ENCODE data around the gene LEUTX.
A peak's percentile ranks its signal among the peaks of the same experiment; 100 is the strongest.
"Not testable (repeated sequence)": the region's sequence is repeated elsewhere in the genome, so short reads cannot be mapped to it uniquely, and the experiment has no call there.

Gene LEUTX

DNA sequence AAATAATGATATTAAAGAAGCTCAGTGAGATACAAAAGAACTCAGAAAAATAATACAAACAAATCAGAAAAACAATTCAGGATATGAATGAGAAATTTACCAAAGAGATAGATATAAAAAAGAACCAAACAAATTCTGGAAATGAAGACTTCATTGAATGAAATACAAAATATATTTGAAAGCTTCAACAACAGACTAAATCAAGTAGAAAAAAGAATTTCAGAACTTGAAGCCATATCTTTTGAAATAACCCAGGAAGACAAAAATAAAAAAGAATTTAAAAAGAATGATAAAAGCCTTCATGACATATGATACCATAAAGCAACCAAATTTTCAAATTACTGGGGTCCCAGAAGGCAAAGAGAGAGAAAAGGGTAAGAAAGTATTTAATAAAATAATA lies 9.6 kb downstream of the LEUTX start:
- DNase-seq, result no peak

DNA sequence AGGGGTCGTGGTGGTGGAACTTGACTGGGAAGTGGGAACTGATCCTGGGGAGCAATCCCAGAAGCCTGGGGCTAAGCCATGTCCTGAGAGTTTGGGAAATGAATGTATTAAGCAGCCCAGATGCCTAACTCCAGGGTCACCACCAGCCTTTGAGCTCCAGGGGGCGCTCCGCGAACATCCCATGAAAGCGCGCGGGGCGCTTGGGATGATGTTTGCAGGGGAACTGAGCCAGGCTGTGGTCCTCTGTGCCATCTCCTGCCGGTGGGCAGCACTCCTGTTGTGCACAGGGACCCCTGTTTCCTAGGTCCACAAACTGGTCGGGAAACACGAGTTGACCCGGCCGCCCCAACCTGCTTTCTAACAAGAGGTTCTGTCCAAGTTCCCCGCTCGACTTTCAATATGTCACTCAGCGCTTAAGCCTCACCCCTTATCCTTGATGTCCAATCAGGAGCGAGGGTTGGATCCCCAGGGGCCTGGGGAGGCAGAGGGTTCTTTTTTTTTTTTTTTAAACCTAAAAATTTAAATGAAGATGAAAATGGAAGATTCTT lies 14.4 kb downstream of the LEUTX start:
- peak; percentile 81 to 84 for DNase-seq

DNA sequence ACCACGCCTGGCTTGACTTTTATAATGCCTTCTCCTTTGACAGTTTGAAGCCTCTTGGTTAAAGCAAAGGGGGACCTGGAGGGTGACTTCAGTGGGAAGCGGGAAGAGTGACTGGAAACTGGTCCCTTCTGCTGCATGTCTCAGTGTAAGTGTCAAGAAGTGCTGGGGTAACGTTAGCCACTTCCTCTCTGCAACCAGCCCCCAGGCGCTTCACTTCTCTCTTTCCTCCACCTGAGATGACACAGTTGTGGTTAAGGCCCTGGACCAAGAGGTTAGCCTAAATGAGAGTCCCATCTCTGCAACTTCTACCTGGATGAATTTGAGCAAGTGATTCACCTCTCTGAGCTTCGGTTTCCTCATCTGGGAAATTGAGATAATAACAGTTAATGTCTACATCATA lies 16.3 kb downstream of the LEUTX start:
- DNase-seq, result no peak

DNA sequence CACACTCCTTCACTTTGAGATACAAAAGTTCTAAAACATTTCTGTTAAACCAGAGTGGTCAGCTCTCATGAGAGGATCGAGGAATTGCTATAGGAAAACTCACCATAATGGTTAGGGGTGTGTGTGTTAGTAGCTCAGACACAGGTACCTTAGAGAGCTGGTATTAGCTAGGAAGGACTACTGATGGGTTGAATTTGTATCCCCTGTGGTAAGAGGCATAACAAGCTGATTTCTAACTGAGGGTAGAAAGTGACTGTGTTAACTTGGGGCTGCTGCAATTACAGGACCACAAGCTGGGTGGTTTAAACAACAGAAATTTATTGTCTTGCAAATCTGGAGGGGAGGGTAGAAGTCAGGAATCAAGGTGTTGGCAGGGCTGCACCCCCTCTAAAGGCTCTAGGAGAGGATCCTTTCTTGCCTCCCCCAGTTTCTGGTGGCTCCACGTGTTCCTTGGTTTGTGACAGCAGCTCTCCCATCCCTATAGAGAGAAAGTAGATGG lies 17.4 kb downstream of the LEUTX start:
- DNase-seq, result no peak

DNA sequence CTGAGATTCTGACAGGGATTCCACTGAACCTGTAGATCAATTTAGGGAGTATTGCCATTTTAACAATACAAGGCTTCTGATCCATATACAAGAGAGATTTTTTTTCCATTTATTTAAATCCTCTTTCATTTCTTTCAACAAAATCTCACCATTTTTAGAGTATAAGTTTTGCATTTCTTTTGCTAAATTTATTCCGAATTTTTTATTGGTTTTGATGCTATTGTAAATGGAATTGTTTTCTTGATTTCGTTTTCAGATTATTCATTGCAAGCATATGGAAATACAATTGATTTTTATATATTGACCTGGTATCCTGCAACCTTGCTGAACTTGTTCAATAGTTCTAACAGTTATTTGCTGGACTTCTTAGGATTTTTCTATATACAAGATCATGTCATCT lies 18.4 kb downstream of the LEUTX start:
- no peak for DNase-seq

DNA sequence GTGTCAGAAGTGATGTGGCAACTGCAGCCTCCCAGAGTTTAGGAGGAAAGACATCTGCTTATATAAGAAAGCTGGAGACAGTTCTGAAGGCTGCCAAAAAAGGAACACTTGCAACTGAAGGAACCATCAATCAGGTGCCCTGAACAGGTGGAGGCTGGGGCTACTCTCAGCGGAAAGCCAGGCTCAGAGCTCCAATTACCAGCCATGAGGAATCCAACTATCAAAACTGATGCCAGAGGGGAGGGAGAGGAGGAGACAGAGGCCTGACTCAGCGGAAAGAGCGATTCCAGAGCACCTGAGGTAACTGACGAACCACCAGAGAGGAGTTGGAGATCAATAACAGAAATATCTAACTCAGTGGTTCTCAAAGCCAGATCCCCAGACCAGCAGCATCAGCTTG lies 24.3 kb downstream of the LEUTX start:
- DNase-seq, result no peak

DNA sequence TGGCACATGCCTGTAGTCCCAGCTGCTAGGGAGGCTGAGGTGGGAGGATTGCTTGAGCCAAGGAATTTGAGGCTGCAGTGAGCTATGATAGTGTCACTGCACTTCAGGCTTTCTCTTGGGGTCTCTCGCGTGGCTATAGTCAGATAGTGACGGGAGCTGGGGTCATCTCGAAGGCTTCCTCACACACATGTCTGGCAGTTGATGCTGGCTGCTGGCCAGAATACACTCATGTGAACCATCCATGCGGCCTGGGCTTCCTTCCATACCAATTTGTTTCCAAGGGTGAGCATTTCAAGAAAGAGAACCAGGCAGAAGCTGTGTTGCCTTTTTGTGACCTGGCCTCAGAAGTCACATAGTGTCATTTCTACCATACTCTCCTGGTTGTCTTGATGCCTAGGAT lies 26.4 kb downstream of the LEUTX start:
- no peak for DNase-seq

DNA sequence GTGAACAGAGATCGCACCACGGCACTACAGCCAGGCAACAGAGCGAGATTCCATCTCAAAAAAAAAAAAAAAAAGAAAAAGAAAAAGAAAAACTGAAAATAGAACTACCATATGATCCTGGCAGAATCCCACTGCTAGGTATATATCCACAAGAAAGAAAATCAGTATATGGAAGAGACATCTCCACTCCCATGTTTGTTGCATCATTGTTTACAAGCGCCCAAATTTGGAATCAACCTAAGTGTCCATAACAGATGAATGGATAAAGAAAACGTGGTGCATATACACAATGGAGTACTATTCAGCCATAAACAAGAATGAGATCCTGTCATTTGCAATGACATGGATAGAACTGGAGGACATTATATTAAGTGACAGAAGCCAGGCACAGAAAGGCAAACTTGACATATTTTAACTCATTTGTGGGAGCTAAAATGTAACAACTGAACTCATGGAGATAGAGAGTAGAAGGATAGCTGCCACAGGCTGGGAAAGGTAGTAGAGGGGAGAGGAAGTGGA lies 29.3 kb downstream of the LEUTX start:
- no peak for DNase-seq

DNA sequence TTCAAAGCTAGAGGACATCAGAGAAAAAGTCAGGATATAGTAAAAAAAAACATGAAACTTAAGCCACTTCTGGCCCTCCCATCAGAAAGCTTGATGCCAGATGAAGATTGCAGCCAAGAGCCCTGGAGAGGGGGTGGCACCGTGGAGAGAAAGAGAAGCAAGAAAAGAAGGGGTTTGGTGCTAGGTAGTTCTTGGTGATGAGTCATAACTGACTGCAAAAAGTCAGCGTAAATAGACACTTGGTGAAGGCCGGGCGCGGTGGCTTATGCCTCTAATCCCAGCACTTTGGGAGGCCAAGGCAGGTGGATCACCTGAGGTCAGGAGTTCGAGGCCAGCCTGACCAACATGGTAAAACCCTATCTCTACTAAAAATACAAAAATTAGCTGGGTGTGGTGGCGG lies 30.0 kb downstream of the LEUTX start:
- DNase-seq, result not testable (repeated sequence)

DNA sequence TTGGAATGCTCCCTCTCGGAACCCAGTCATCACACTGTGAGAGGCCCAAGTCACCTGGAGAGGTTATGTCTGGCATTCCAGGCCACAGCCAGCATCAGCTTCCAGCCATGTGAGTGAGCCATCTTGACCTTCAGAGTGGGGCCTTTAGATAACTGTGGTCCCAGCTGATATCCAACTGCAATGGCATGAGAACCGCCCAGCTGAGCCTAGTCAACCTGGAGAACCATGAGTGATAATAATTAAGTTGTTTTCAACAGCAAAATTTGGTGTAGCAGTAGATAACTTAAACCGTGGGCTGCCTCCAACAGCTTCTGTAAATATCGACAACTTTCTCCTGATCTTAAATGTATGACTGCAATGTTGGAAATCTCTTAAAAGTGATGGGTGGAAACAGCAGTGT lies 30.7 kb downstream of the LEUTX start:
- DNase-seq, result no peak

DNA sequence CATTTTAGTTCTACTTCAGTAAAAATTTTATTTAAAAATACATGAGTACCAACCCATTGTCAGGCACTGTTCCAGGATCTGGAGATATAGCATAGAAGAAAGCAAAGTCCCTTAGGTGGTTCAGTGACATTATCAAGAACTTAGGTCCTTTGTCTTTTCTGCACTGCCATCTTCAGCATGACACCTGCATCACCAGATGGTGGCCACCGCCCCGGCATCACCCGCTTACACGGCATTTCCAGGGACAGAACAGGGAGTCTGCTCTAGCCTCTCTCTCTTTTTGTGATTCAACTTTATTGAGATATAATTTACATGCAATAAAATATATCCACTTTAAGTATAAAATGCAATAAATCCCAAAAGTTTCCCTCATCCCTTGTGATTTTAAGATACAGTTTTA lies 31.8 kb downstream of the LEUTX start:
- no peak for DNase-seq

DNA sequence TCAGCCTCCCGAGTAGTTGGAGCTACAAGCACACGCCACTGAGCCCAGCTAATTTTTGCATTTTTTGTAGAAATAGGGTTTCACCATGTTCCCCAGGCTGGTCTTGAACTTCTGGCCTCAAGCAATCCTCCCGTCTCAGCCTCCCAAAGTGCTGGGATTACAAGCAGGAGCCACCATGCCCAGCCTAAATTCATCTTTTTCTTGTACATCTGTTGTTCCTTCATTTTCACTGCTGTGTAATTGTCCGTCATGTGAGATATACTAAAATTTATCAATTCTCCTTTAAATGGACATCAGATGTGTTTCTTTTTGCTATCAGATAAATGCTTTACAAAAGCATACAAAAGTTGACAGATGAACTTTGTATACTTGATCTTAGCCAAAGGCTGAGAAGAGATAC lies 32.4 kb downstream of the LEUTX start:
- no peak for DNase-seq

DNA sequence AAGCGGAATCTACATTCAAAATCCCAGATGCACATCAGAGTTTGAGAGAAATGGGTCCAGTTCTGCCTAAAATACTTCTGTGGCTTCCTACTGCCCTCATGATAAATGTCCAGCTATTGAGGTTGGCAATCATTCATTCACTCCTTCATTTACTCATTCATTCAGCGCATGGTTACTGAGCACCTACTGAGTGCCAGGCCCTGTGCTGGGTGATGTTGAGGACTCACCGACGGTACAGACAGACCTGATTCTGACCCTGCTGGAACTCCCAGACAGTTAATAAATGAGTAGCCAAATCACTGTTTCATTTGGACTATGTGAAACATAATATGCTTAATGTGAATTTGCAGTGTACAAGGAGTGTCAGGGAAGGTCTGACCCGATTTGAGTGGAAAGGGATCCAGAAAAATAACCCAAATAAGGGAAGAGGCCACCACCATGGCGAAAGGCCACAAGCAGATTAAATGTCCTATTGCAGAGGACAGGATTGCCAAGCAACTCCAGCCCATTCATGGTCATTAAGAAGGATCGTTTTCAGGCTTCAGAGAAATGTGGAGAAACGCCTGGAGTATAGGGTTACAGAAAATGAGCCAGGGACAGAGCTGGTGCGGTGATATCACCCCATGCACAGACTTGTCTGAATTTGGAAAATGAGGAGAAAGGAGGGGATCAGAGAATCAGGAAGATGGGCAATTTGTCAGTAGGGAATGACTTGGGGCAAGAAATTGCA lies 34.8 kb downstream of the LEUTX start:
- DNase-seq, result no peak

DNA sequence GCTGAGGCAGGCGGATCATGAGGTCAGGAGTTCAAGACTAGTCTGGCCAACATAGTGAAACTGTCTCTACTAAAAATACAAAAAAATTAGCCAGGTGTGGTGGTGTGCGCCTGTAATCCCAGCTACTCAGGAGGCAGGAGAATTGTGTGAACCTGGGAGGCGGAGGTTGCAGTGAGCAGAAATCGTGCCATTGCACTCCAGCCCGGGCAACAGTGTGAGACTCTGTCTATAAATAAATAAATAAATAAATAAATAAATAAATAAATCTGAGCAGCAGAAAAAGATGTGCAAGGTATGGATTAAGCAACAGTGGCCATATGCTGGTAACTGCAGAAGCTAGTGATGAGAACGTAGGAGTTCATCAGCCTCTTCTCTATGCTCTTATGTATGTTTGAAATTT lies 35.5 kb downstream of the LEUTX start:
- not testable (repeated sequence) for DNase-seq

DNA sequence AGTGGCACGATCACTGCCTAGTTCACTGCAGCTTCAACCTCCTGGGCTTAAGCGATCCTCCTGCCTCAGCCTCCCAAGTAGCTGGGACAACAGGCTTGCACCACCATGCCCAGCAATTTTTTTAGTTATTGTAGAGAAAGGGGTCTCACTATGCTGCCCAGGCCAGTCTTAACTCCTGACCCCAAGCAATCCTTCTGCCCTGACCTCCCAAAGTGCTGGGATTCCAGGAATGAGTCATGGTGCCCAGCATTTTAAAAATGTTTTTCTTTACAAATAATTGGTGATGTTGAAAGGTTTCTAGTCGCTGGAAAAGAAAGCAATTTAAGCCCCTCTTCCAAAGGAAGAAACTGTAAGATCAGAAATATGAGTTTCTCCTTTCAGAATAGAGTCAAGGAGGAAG lies 35.9 kb downstream of the LEUTX start:
- no peak for DNase-seq

DNA sequence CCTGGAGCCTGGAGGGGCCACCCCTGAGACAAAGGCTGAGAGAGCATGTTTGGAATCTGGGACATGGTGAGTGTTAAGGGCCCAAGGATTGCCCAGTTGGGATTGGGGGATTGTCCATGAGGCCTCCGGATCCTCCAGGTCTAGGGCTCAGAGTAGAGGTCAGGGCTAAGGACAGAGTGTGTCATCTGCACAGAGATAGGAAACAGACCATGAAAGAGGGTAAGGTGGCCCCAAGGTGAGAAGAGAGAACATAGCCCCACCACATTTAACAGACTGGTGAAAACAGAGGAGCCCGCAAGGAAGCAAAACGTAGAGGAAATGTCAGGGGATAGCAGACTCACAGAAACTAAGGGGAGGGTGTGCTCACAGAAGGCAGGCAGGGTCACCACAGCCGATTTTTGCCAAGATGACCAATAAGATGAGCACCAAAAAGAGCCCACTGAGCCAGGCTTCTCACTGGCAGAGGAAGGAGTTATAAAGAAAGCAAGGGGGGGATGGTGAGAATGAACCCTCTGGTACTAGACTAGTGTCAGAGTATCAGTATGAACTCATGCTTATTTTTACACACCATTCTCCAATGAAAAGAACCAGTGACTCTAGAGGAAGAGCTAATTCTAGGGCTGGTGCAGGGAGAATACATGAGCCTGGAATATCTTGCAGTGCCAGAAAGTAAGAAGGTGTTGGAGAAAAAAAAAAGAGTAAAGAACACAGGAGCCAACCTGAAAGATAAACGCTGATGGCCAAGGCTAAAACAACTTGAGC lies 37.8 kb downstream of the LEUTX start:
- DNase-seq, result no peak

DNA sequence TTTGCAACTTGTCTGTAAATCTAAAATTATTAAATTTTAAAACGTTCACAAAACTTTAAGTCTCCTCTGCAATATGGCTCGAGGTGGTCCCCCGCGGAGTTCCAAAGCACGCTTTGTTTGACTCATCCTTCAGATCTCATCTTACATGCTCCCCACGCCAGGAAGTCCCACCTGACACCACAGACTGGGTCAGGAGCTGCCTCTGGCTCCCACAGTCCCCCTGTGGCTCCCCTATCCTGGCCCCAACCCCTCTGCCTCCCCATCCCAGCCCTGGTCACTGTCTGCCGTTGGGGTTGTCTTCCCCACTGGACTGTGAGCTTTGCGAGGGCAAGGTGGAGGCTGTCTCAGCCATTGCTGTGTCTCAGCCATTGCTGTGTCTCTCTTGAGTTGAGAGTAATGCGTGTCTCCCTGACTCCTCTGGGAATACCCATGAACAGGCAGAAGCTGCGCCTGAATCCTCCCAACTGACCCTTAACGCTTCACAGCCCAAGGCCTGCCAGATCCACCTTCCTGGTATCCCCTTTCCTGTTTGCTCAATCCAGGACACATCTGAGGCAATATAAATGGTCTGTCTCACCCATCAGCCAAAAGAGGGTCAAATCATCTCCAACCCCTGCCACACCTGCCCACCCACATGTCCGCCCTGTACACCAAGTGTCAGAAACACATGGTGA lies 39.4 kb downstream of the LEUTX start:
- DNase-seq, result no peak

DNA sequence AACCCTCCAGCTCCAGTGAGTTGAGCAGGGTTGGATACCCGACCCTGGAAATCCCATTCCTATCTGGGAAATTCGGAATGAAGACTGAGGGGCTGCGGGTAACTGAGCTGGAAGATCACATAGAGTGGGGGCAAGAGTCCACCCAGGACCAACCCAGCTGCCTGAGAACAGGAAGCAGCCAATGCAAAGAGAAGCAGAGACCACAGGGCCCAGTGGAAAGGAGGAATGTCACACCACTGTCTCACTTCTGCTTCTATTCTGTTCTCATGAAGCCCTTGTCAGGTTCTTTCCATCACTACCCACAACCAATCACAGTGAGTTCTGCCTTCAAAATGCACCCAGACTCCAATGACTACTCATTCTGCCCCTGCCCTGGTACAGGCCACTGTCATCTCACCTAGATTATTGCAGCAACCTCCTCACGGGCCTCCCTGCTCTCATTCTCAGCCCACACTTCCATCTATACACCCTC lies 40.0 kb downstream of the LEUTX start:
- no peak for DNase-seq

DNA sequence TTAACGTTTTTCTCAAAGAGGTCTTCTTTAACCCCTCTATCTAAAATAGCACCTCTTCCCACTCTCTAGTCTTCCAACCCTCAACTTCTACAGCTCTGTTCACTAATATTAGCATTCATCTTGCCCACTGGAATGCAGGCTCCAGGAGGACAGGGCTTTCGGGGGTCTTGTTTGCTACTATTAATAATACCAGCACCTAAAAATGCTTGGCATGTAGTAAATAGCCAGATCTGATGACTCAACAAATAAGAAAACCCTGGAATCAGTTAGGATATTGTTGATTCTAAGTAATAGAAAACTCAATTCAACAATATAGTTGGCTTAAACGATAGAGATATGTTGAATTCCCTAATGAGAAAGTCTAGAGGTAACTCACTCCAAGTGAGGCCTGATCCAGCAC lies 41.1 kb downstream of the LEUTX start:
- no peak for DNase-seq

DNA sequence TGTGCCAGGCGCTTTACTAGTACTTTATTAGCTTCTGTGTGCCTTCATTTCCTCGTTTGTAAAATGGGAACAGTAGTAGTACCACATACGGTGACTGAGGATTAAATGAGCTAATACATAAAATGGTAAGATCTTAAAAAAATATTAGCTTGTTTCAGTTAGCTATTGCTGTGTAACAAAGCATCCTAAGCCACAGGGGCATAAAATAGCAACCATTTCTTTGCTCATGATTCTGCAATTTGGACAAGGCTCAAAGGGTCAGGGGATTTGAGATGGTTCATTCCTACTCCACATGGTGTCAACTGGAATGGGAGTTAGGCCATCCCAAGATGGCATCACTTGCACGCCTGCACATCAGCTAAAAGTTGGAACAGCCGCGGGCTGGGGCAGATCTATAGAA lies 42.0 kb downstream of the LEUTX start:
- DNase-seq, result no peak

DNA sequence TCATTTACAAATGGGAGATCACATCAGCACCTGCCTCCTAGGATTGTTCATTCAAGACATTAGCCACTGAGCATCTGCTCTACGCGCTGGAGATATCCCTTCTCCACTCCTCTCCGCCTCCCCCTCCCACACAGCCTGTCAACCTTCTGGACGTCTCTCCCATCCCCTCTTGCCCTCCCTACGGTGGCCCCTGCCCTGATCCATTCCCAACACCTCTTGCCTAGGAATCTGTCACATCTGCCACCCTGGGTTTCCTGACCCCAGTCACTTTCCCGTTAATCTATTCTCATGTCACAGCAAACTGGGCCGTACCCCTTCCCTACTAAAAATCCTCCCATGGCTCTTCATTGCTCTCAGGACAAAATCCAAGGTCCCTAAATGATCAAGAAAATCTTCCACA lies 45.0 kb downstream of the LEUTX start:
- no peak for DNase-seq

DNA sequence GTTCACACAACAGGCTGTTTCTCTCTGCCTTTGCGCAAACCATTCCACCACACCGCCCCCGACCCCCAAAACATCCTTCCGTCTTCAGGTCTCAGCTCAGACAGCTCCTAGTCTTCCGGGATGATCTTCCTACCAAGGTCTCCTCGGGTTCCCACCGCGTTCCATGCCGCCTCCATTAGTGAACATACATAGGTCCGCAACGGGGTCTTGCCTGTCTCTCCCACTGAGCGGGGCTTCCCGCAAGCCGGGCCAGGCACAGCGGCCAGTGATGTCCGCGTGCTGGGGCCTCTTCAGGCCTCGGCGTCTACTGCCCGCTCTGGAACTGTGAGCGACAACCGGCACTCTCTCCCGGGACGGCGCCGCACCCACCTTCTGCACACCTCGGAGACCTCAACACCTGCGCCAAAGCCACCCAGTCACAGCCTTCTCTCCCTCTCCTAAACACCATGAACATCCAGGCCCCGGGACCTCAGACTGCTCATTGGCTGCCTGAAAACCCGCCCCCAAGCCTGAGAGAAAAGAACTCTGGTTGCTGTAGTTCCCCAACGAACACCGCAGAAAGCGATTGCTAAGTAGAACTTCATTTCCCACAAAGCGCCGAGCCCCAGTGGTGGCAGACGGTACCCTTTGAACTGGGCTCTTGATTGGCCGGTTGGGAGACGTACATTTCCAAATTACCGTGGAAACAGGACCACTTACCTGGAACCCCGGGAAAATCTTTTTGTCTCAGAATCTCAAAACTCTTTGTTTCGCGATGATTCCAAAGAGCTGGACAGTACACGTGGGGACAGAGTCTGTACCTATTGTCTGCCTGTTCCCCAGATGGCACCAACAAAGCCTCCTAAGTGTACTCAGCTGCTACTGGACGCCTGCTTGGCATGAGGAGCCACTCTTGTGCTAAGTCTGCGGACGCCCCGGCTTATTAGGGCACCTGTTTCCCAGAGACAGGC lies 45.8 kb downstream of the LEUTX start:
- peak; percentile 87 to 91 for DNase-seq
